ENCODE data around the gene SLC31A2.

SLC31A2 gene

DNA sequence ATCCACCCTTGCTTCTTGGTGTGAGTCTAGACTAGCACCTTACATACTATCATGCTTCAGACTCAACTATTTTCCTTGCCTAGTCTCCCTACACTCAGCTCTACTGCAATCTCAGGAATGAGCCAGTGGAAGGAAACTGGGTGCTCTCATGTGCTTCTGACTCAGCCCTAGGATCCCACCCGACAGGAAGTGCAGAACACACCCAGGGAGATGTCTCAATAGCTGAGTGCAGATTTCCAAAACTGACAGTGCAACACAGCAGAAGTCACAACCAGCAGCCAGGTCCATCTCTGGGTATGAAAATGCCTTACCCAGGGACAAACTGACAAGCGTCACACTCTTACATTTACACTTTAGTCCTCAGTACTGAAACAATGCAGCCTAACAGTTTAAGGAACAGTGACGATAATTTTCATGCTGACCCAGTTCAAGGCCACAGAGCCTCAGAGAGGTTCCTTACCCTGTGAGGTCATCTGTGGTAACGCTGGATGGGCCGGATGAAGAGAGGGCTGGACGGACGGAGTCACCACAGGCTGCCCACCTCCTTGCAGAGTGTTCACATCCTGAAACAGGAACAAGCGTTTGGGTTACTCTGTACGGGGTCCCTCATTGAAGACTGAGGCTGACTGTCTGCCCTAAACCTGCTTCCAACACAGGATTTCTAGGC, 37.3 kb downstream of the SLC31A2 start:
- no peak for DNase-seq

DNA sequence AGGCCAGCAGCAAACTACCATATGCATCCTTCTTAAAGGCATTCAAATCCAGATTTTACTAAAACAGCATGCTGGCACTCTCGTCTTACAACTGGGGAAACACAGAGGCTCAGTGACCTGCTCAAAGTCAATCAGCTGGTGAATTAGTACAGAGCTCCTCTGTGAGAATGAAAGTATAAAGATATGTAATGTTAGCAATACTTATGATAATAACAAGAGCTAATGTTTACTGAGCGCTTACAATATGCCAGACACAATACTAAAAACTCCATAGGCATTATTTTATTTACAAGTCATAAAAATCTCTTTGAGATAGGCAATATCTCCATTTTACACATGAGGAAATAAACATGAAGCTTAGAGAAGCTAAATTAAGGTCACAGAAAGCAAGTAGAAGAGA, 41.6 kb downstream of the SLC31A2 start:
- DNase-seq: no peak

DNA sequence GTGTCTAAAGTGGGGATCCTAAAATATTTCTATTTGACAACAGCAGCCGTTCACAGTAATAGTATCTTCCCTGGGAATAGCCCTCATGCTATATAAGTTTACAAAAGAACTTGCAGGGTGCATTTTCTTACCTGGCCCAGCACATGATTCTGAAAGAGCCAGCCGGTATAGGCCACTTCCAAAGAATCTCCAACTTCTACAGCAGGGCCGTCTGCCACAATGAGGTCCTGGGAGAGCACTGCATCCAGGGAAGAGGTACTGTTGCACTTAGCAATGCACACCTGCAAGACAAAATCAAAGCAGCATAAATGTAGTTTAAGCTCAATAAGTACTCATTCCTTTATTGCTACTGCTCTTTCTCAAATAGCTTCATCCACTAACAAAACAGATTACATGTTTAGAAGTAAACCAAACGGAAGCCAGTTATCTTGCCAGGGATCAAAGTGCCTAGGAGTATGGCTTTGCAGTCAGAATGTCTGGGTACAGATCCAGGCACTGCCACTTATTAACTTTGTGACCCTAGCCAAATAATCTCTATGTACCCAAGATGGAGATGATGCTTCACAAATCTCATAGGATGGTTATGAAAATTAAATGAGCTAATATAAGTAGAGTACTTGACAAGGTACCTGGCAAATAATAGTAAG, 49.0 kb downstream of the SLC31A2 start:
- DNase-seq: no peak

DNA sequence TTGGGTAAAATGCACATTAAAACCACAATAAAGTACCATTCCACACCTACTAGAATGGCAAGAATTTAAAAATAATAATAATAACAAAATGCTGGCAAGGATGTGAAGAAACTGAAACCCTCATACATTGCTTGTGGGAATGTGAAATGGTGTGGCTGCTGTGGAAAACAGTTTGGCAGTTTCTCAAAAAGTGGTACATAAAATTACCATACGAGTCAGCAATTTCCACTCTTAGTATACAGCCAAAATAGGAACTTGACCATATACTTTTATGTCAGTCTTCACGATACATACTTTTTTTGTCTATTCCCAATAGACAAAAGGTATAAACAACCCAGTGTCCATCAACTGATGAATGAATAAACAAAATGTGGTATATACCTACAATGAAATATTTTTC, 54.6 kb downstream of the SLC31A2 start:
- DNase-seq: no peak

DNA sequence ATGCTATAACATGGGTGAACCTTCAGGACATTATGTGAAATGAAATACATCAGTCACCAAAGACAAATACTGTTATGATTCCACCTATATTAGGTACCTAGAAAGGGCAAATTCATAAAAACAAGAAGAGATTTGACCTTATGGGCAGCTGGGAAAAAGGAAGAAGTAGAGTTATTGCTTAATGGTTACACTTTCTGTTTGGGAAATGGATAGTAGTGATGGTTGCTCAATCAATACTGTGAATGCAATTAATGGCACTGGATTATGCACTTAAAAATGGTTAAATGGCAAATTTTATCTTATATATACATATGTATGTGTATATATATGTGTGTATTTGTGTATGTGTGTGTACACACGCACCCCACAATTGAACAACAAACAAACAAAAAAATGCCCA, 55.1 kb downstream of the SLC31A2 start:
- DNase-seq: no peak

DNA sequence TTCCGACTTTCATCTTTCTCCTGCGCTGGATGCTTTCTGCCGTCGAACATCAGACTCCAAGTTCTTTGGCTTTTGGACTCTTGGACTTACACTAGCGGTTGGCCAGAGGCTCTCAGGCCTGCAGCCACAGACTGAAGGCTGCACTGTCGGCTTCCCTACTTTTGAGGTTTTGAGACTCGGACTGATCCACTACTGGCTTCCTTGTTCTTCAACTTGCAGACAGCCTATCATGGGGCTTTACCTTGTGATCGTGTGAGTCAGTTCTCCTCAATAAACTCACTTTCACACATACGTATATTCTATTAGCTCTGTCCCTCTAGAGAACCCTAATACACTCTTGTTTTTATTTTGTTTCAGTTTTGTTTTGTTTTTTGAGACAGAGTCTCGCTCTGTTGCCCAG, 60.0 kb downstream of the SLC31A2 start:
- no peak for DNase-seq

Data from right forelimb (tissue), 1 donor.